Prostate gland (tissue), 2 donors: ENCODE results near the gene NBEA. TPM values are rescaled to one million over a fixed set of nuclear protein-coding genes. Genes with fewer than 3 reads are reported as not detected.

ENCODE experiments used
- DNase-seq: peaks from one replicate; pipeline ENCODE4 v3.0.0-alpha.2; 2019; ENCODE audit warnings: low spot score
- H3K27ac ChIP-seq, 2 donors: fragments of 200-600 bp; sonication (generic); 2 replicates each; pipeline ENCODE4 v1.5.1; 2017 to 2019
- H3K27me3 ChIP-seq: fragments of 200-600 bp; sonication (generic); replicated peaks from 2 replicates; pipeline ENCODE4 v1.5.1; 2019; ENCODE audit not compliant: insufficient read depth
- H3K36me3 ChIP-seq, 2 donors: fragments of 200-600 bp; sonication (generic); 1 replicate in 1 of 2; 2 replicates in 1 of 2; pipeline versions ENCODE4 v1.5.1 to v1.8.1; 2017 to 2019
- H3K4me1 ChIP-seq: fragments of 200-600 bp; sonication (generic); replicated peaks from 2 replicates; pipeline ENCODE4 v1.5.1; 2019
- H3K4me3 ChIP-seq, 2 donors: fragments of 200-600 bp; sonication (generic); 2 replicates each; pipeline ENCODE4 v1.5.1; 2017 to 2019
- H3K9me3 ChIP-seq: fragments of 200-600 bp; sonication (generic); 2 replicates; pipeline ENCODE4 v1.5.1; 2017
- CTCF ChIP-seq, 4 experiments: fragments of 200-600 bp in 2 of 4; fragments of 450-650 bp in 2 of 4; sonication (generic) in 2 of 4; IDR thresholded peaks; 1 replicate in 3 of 4; 2 replicates in 1 of 4; pipeline ENCODE4 v1.5.1; 2016 to 2019; ENCODE audit warnings: antibody characterized with exemption in 4 of 4, mild to moderate bottlenecking in 2 of 4, moderate library complexity in 2 of 4
- POLR2A ChIP-seq: fragments of 450-650 bp; IDR thresholded peaks from one replicate; pipeline ENCODE4 v1.6.1; 2016; ENCODE audit warnings: antibody characterized with exemption, mild to moderate bottlenecking
- POLR2AphosphoS5 ChIP-seq: sonication (generic); formaldehyde crosslinking; IDR thresholded peaks from one replicate; pipeline ENCODE4 v1.6.1; 2017; ENCODE audit warnings: antibody characterized with exemption
- WGBS: methylation state at CpG from one replicate; pipeline ENCODE4 v1.1.5; 2018; 5-methylcytosine and 5-hydroxymethylcytosine counted together
- intact Hi-C: fragments of 100-400 bp; cut with DNase I; formaldehyde crosslinking; loops from one replicate; pipeline ENCODE4 v1.14.2; 2022
- total RNA-seq, 2 donors: library from RNA; depleted of rRNA; stranded (reverse); fragments of >200 nt; gene quantifications; one replicate each; pipeline ENCODE4 v1.1.0, GENCODE V29; 2016

NBEA gene
- total RNA-seq, 2 donors from 2014 or later, result 13.6 to 16.9 TPM

- H3K9me3 ChIP-seq, result no peaks in the 10 kb centered on the region
- intact Hi-C loops, result no loop called here
- no peak overlapping the region for H3K4me3 ChIP-seq
- H3K27ac ChIP-seq, result no peak overlapping the region
- 49% methylated on average over 8 of the region's 8 CpGs for WGBS
- H3K27me3 ChIP-seq, result no peaks in the 10 kb centered on the region
- TF ChIP-seq POLR2A (no peak), POLR2AphosphoS5 (no peak), CTCF (IDR thresholded peaks at IDR 0.05) (no peak)
- no peak for DNase-seq
- H3K36me3 ChIP-seq, result no peaks in the 10 kb centered on the region
- H3K4me1 ChIP-seq, result no peaks in the 10 kb centered on the region
These were observed 748.6 kb downstream of the NBEA start for GRCh38 chr13:35690581-35691207.

GRCh38 chr13:35693134-35693784 lies 751.2 kb downstream of the NBEA start:
- no peaks in the 10 kb centered on the region for H3K27me3 ChIP-seq
- H3K4me1 ChIP-seq, result no peaks in the 10 kb centered on the region
- H3K27ac ChIP-seq, result no peak overlapping the region
- TF ChIP-seq CTCF (IDR thresholded peaks at IDR 0.05), result no peak
- TF ChIP-seq POLR2A, result no peak
- no peak for TF ChIP-seq POLR2AphosphoS5
- intact Hi-C loops, result no loop called here
- WGBS, result 71% methylated on average over 9 of the region's 9 CpGs
- DNase-seq, result no peak
- no peaks in the 10 kb centered on the region for H3K9me3 ChIP-seq
- H3K4me3 ChIP-seq, result no peak overlapping the region
- no peaks in the 10 kb centered on the region for H3K36me3 ChIP-seq

GRCh38 chr13:35694031-35694430 lies 752.0 kb downstream of the NBEA start:
- WGBS, result 84% methylated on average over 13 of the region's 13 CpGs
- Histone ChIP-seq H3K27ac (no peak overlapping the region), H3K4me3 (no peak overlapping the region), H3K4me1 (no peaks in the 10 kb centered on the region), H3K9me3 (no peaks in the 10 kb centered on the region), H3K36me3 (no peaks in the 10 kb centered on the region), H3K27me3 (no peaks in the 10 kb centered on the region)
- no peak for DNase-seq
- TF ChIP-seq POLR2AphosphoS5 (no peak), POLR2A (no peak), CTCF (IDR thresholded peaks at IDR 0.05) (no peak)
- intact Hi-C loops, result no loop called here

GRCh38 chr13:35694549-35695447 lies 752.7 kb downstream of the NBEA start:
- DNase-seq, result no peak
- 83% methylated on average over 25 of the region's 26 CpGs for WGBS
- no peaks in the 10 kb centered on the region for H3K27me3 ChIP-seq
- no peaks in the 10 kb centered on the region for H3K4me1 ChIP-seq
- TF ChIP-seq POLR2A (no peak), CTCF (IDR thresholded peaks at IDR 0.05) (no peak), POLR2AphosphoS5 (no peak)
- intact Hi-C loops, result no loop called here
- no peak overlapping the region for H3K27ac ChIP-seq
- H3K4me3 ChIP-seq, result no peak overlapping the region
- H3K9me3 ChIP-seq, result no peaks in the 10 kb centered on the region
- no peaks in the 10 kb centered on the region for H3K36me3 ChIP-seq
